B cell (primary cell): ENCODE measurements around the gene GPAT3.

Source experiments
- CTCF ChIP-seq: fragments of 200-600 bp; IDR thresholded peaks from one replicate; pipeline ENCODE4 v1.8.0; 2022; ENCODE audit warnings: antibody characterized with exemption, mild to moderate bottlenecking
- EZH2 ChIP-seq: IDR thresholded peaks from 2 replicates; pipeline ENCODE4 v1.6.1; 2012; ENCODE audit warnings: borderline replicate concordance, low read depth, mild to moderate bottlenecking, moderate library complexity, low read length; ENCODE audit not compliant: insufficient read depth, poor library complexity, severe bottlenecking

GRCh38 chr4:83535520-83536361 is at the start of gene GPAT3:
- no peak for TF ChIP-seq CTCF
- no peak for TF ChIP-seq EZH2
